Caco-2 (cell line): ENCODE measurements around the gene ZNF805. TPM values are rescaled to one million over a fixed set of nuclear protein-coding genes. Genes with fewer than 3 reads are reported as not detected.

Source experiments
- BruUV-seq: library from RNA; stranded (reverse); fragments of 400-500 nt; replicated peaks from 2 replicates; lab custom pipeline; 2021; lab: Mats Ljungman, UMichigan
- CTCF ChIA-PET: fragments of 300-600 bp; sonication (Branson Sonifier 250); formaldehyde crosslinking; loops from one replicate; lab custom pipeline; 2022; ENCODE audit warnings: antibody characterized with exemption; lab: Charles Lee
- POLR2A ChIA-PET: fragments of 300-600 bp; sonication (Branson Sonifier 250); formaldehyde crosslinking; loops from one replicate; lab custom pipeline; 2022; ENCODE audit warnings: antibody characterized with exemption; lab: Charles Lee
- DNase-seq, 2 experiments: peaks; one replicate each; pipeline versions ENCODE4 v3.0.0 to v3.0.0-alpha.2; 2020 to 2022
- H3K27me3 ChIP-seq: replicated peaks from 2 replicates; pipeline ENCODE4 v1.6.0; 2011; ENCODE audit warnings: low read length; ENCODE audit not compliant: control insufficient read depth, insufficient read depth
- H3K36me3 ChIP-seq: 2 replicates; pipeline ENCODE4 v1.5.1; 2011; ENCODE audit warnings: low read length; ENCODE audit not compliant: control insufficient read depth, insufficient read depth
- H3K4me1 ChIP-seq: fragments of 250-450 bp; sonication (Bioruptor Pico); 2 replicates; pipeline ENCODE4 v1.5.1; 2020; ENCODE audit warnings: mild to moderate bottlenecking
- H3K4me3 ChIP-seq: 2 replicates; pipeline ENCODE4 v1.5.1; 2011; ENCODE audit warnings: low read depth, mild to moderate bottlenecking, control low read depth, low read length
- H3K9me3 ChIP-seq: fragments of 250-450 bp; sonication (Bioruptor Pico); 2 replicates; pipeline ENCODE4 v1.5.1; 2020; ENCODE audit warnings: mild to moderate bottlenecking, moderate library complexity
- H3K27ac Mint-ChIP-seq: one replicate; pipeline ENCODE4 v1.8.0; 2022; ENCODE audit warnings: mixed read lengths; ENCODE audit not compliant: unreplicated experiment
- H3K27me3 Mint-ChIP-seq: one replicate; pipeline ENCODE4 v1.8.0; 2022; ENCODE audit warnings: mixed read lengths; ENCODE audit not compliant: insufficient read depth, unreplicated experiment
- H3K36me3 Mint-ChIP-seq: one replicate; pipeline ENCODE4 v1.8.0; 2022; ENCODE audit warnings: mild to moderate bottlenecking, mixed read lengths; ENCODE audit not compliant: insufficient read depth, unreplicated experiment
- H3K4me1 Mint-ChIP-seq: one replicate; pipeline ENCODE4 v1.8.0; 2022; ENCODE audit warnings: low read depth, mixed read lengths; ENCODE audit not compliant: unreplicated experiment
- H3K4me3 Mint-ChIP-seq: one replicate; pipeline ENCODE4 v1.8.0; 2022; ENCODE audit warnings: mild to moderate bottlenecking, moderate library complexity, mixed read lengths; ENCODE audit not compliant: unreplicated experiment
- H3K9me3 Mint-ChIP-seq: one replicate; pipeline ENCODE4 v1.8.0; 2022; ENCODE audit warnings: mixed read lengths; ENCODE audit not compliant: unreplicated experiment
- intact Hi-C: fragments of 100-400 bp; cut with micrococcal nuclease; formaldehyde crosslinking; loops from one replicate; pipeline ENCODE4 v1.10.0; 2022; ENCODE audit not compliant: unreplicated experiment
- total RNA-seq: library from RNA; stranded (reverse); gene quantifications from 2 replicates; pipeline ENCODE4 v1.2.3, GENCODE V29; 2022
- TF ChIP-seq, protein P1 (sequence below), 2 experiments: fragments of 200-600 bp in 1 of 2; IDR thresholded peaks; 1 replicate in 1 of 2; 2 replicates in 1 of 2; pipeline versions ENCODE4 v1.5.1 to v1.8.0; 2011 to 2022; ENCODE audit warnings: antibody characterized with exemption in 1 of 2, control low read depth in 1 of 2, inconsistent platforms in 1 of 2, low read depth in 1 of 2, low read length in 1 of 2, mild to moderate bottlenecking in 1 of 2, moderate library complexity in 1 of 2; ENCODE audit not compliant: insufficient read depth in 1 of 2, severe bottlenecking in 1 of 2, unreplicated experiment in 1 of 2

Gene ZNF805
- total RNA-seq, 1 experiment from 2014 or later, result 13.8 TPM

DNA sequence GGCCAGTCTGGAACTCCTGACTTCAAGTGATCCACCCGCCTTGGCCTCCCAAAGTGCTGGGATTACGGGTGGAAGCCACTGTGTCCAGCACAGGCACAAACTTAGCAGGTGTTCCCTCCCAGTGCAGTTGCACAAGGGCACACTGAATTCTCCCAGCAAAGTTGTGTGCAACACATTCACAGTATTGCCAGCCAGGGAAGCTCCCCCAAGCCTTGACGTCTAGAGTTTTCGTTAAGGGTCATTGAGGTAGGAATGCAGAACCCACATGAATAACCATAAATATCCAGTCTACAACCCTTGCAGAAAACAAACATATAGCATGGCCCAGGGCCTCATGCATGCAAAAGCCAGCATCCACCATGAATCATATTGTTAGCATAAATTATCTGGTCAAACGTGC is 12.9 kb upstream of the ZNF805 start:
- no peaks in the 10 kb centered on the region for H3K4me1 Mint-ChIP-seq
- no peak overlapping the region for H3K27ac Mint-ChIP-seq
- TF ChIP-seq, protein P1, sequence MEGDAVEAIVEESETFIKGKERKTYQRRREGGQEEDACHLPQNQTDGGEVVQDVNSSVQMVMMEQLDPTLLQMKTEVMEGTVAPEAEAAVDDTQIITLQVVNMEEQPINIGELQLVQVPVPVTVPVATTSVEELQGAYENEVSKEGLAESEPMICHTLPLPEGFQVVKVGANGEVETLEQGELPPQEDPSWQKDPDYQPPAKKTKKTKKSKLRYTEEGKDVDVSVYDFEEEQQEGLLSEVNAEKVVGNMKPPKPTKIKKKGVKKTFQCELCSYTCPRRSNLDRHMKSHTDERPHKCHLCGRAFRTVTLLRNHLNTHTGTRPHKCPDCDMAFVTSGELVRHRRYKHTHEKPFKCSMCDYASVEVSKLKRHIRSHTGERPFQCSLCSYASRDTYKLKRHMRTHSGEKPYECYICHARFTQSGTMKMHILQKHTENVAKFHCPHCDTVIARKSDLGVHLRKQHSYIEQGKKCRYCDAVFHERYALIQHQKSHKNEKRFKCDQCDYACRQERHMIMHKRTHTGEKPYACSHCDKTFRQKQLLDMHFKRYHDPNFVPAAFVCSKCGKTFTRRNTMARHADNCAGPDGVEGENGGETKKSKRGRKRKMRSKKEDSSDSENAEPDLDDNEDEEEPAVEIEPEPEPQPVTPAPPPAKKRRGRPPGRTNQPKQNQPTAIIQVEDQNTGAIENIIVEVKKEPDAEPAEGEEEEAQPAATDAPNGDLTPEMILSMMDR (IDR thresholded peaks at IDR 0.05; ENCODE audit: insufficient read depth in 1 of 2, low read depth in 1 of 2, low read length in 1 of 2, severe bottlenecking in 1 of 2, unreplicated experiment in 1 of 2), result no peak
- no peak overlapping the region for H3K4me3 Mint-ChIP-seq
- intact Hi-C loops, result no loop called here
- no peak overlapping the region for H3K4me3 ChIP-seq
- H3K4me1 ChIP-seq, result no peaks in the 10 kb centered on the region
- DNase-seq, result no peak
- no peaks in the 10 kb centered on the region for H3K9me3 ChIP-seq
- POLR2A ChIA-PET, result no interaction called here
- no peaks in the 10 kb centered on the region for H3K36me3 ChIP-seq
- H3K27me3 ChIP-seq, result no peaks in the 10 kb centered on the region
- CTCF ChIA-PET, result interaction anchor here (0.6 kb wide), 1 partner anchor 13 kb away, joined by 3 read pairs; no protein-coding TSS in a partner anchor
- no peaks in the 10 kb centered on the region for H3K27me3 Mint-ChIP-seq
- no TSS peak for BruUV-seq
- no peaks in the 10 kb centered on the region for H3K9me3 Mint-ChIP-seq
- peaks cover 4% of the 10 kb centered on the region for H3K36me3 Mint-ChIP-seq

DNA sequence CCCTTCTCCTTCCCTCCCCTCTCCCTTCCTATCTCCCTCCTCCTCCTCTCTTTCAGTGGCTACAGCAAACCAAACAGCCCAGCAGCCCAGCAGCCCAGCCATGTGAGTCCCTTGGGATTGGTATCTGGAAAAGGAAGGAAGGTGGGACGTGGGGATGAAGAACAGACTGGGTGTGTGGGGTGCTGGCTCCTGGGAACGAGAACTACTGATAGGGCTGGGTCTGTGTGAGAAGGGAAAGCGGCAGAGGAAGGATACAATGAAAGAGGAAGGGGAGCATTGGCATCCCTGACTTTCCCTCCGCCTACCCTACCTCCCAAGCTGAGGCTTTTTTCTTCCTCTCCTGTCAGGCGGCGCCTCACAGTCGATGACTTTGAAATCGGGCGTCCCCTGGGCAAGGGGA is 8.7 kb upstream of the ZNF805 start:
- Mint-ChIP-seq H3K27ac (no peak overlapping the region), H3K4me1 (no peaks in the 10 kb centered on the region), H3K27me3 (no peaks in the 10 kb centered on the region), H3K9me3 (no peaks in the 10 kb centered on the region), H3K36me3 (peaks cover 4% of the 10 kb centered on the region), H3K4me3 (no peak overlapping the region)
- H3K36me3 ChIP-seq, result no peaks in the 10 kb centered on the region
- ChIA-PET POLR2A (no interaction called here), CTCF (no interaction called here)
- no peaks in the 10 kb centered on the region for H3K27me3 ChIP-seq
- intact Hi-C loops, result no loop called here
- no peaks in the 10 kb centered on the region for H3K9me3 ChIP-seq
- DNase-seq, result no peak
- no TSS peak for BruUV-seq
- no peak overlapping the region for H3K4me3 ChIP-seq
- no peaks in the 10 kb centered on the region for H3K4me1 ChIP-seq
- TF ChIP-seq, protein P1 (IDR thresholded peaks at IDR 0.05; ENCODE audit: insufficient read depth in 1 of 2, low read depth in 1 of 2, low read length in 1 of 2, severe bottlenecking in 1 of 2, unreplicated experiment in 1 of 2), result no peak

GRCh38 chr19:57233207-57233606 is 7.2 kb upstream of the ZNF805 start:
- intact Hi-C loops, result no loop called here

More at GRCh38 chr19:57233207-57233606, 7.2 kb upstream of the ZNF805 start:
- H3K4me1 Mint-ChIP-seq, result no peaks in the 10 kb centered on the region
- Histone ChIP-seq H3K9me3 (no peaks in the 10 kb centered on the region), H3K27me3 (no peaks in the 10 kb centered on the region), H3K4me3 (no peak overlapping the region), H3K36me3 (no peaks in the 10 kb centered on the region), H3K4me1 (no peaks in the 10 kb centered on the region)
- no TSS peak for BruUV-seq
- H3K9me3 Mint-ChIP-seq, result no peaks in the 10 kb centered on the region
- ChIA-PET CTCF (no interaction called here), POLR2A (no interaction called here)
- peaks cover 4% of the 10 kb centered on the region for H3K36me3 Mint-ChIP-seq
- H3K27ac Mint-ChIP-seq, result no peak overlapping the region
- DNase-seq, result no peak
- TF ChIP-seq, protein P1 (IDR thresholded peaks at IDR 0.05; ENCODE audit: insufficient read depth in 1 of 2, low read depth in 1 of 2, low read length in 1 of 2, severe bottlenecking in 1 of 2, unreplicated experiment in 1 of 2), result no peak
- no peaks in the 10 kb centered on the region for H3K27me3 Mint-ChIP-seq
- H3K4me3 Mint-ChIP-seq, result no peak overlapping the region
